B cell (primary cell): Measurements from ENCODE around the gene MAN2B2.

ENCODE experiments used
- EZH2 ChIP-seq: IDR thresholded peaks from 2 replicates; pipeline ENCODE4 v1.6.1; 2012; ENCODE audit warnings: borderline replicate concordance, low read depth, mild to moderate bottlenecking, moderate library complexity, low read length; ENCODE audit not compliant: insufficient read depth, poor library complexity, severe bottlenecking
- TF ChIP-seq, protein P1 (sequence below): fragments of 200-600 bp; IDR thresholded peaks from one replicate; pipeline ENCODE4 v1.8.0; 2022; ENCODE audit warnings: antibody characterized with exemption, mild to moderate bottlenecking

DNA sequence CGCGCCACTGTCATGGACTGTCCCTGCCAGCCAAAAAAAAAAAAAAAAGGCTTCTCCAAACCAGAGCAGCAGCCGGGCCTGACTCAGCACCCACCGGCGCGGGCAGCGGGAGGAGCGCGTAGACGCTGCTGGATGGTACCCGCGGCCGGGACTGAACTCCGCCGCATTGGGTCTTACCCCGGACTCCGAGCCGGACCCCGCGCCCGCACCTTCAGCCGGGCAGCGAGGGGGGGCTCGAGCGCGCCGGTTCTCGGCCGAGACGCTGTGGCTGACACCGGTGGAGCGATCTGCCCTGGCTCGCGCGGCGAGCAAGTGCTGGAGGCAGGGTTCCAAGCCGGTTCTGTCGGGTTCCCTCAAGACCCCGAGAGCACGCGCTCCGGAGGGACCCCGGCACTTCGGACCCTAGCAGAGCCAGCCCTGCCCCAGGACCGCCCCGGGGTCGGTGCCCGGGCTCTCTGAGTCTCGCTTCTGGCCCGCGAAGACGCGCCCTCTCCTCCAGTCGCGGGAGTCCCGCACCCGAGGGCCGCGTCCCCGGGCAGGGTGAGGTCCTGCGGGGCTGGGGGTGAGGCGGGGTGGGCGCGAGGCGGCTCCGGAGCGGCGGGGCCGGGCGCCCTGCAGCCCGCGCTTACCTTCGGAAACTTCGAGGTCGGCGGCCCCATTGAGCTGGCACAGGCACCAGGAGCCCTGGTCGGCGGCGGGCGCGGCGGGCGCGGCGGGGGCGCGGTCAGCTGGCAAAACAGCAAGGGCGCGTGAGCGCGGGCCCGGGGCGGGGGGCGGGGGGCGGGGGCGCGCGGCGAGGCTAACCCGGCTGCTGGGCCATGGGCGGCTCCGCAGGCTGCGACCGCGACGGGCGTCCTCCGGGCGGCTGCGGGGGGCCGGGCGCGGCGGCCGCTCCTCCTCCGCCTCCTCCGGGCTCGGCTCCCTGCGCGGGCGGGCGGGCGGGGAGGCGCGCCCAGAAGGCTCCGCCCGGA is 11.8 kb upstream of the MAN2B2 start:
- TF ChIP-seq, protein P1, sequence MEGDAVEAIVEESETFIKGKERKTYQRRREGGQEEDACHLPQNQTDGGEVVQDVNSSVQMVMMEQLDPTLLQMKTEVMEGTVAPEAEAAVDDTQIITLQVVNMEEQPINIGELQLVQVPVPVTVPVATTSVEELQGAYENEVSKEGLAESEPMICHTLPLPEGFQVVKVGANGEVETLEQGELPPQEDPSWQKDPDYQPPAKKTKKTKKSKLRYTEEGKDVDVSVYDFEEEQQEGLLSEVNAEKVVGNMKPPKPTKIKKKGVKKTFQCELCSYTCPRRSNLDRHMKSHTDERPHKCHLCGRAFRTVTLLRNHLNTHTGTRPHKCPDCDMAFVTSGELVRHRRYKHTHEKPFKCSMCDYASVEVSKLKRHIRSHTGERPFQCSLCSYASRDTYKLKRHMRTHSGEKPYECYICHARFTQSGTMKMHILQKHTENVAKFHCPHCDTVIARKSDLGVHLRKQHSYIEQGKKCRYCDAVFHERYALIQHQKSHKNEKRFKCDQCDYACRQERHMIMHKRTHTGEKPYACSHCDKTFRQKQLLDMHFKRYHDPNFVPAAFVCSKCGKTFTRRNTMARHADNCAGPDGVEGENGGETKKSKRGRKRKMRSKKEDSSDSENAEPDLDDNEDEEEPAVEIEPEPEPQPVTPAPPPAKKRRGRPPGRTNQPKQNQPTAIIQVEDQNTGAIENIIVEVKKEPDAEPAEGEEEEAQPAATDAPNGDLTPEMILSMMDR, result no peak
- TF ChIP-seq EZH2, result no peak
